ENCODE data around the gene IRF8. TPM values are rescaled to one million over a fixed set of nuclear protein-coding genes. Genes with fewer than 3 reads are reported as not detected.

IRF8 gene
- total RNA-seq, 1 experiment from 2014 or later, result 0.19 TPM

- ChIA-PET POLR2A (ENCODE audit: low non-redundant PET) (no interaction called here), CTCF (no interaction called here)
- no peaks in the 10 kb centered on the region for H3K4me1 ChIP-seq (ENCODE audit: insufficient read depth, low read length, poor library complexity, severe bottlenecking)
- intact Hi-C loops (cut with micrococcal nuclease; ENCODE audit: unreplicated experiment), result no loop called here
- TF ChIP-seq CTCF (conservative IDR thresholded peaks at IDR 0.05; ENCODE audit: low read depth, low read length) (no peak), EZH2 (IDR thresholded peaks at IDR 0.05; ENCODE audit: borderline replicate concordance, low read depth, low read length, poor library complexity, severe bottlenecking) (no peak)
- peaks cover 37% of the 10 kb centered on the region for H3K27me3 ChIP-seq (replicated peaks; ENCODE audit: insufficient read depth, low read depth, low read length, poor library complexity)
- no peaks in the 10 kb centered on the region for H3K9me3 ChIP-seq (ENCODE audit: low read depth, low read length, poor library complexity, severe bottlenecking)
- H3K4me3 ChIP-seq (ENCODE audit: low read depth, low read length, poor library complexity, severe bottlenecking), result no peak overlapping the region
- no peaks in the 10 kb centered on the region for H3K36me3 ChIP-seq (ENCODE audit: insufficient read depth, low read length, poor library complexity, severe bottlenecking)
- BruUV-seq (replicated peaks), result no TSS peak
- DNase-seq (ENCODE audit: low spot score), result no peak
- H3K27ac ChIP-seq (ENCODE audit: low read depth, low read length, poor library complexity, severe bottlenecking), result no peak overlapping the region
Observed at GRCh38 chr16:85892760-85893159, 6.2 kb upstream of the IRF8 start.

- intact Hi-C loops (cut with micrococcal nuclease; ENCODE audit: unreplicated experiment), result no loop called here
Observed at GRCh38 chr16:85894266-85894665, 4.7 kb upstream of the IRF8 start.

DNA sequence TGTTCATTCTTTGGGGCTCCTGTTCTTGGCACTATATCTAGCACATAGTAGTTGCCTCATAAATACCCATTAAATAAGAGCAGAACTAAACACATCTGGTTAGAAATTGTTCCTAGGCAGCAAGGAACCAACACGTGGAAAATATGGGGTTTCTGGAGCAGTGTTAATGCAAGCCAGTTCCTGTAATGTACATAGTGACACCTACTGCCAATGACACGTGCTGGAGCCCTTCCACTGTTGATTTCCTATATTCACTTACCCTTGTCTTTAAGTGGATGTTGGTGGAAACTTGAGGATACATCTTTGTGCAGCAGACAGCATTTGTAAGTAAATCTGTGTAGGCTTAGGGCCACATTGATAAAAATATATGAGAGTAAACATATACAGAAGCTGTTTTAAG lies 1.6 kb upstream of the IRF8 start:
- peaks cover 82% of the 10 kb centered on the region for H3K27me3 ChIP-seq (replicated peaks; ENCODE audit: insufficient read depth, low read depth, low read length, poor library complexity)
- no peaks in the 10 kb centered on the region for H3K36me3 ChIP-seq (ENCODE audit: insufficient read depth, low read length, poor library complexity, severe bottlenecking)
- H3K27ac ChIP-seq (ENCODE audit: low read depth, low read length, poor library complexity, severe bottlenecking), result no peak overlapping the region
- no peak overlapping the region for H3K4me3 ChIP-seq (ENCODE audit: low read depth, low read length, poor library complexity, severe bottlenecking)
- H3K4me1 ChIP-seq (ENCODE audit: insufficient read depth, low read length, poor library complexity, severe bottlenecking), result no peaks in the 10 kb centered on the region
- no peak for DNase-seq (ENCODE audit: low spot score)
- POLR2A ChIA-PET (ENCODE audit: low non-redundant PET), result no interaction called here
- no TSS peak for BruUV-seq (replicated peaks)
- no peak for TF ChIP-seq CTCF (conservative IDR thresholded peaks at IDR 0.05; ENCODE audit: low read depth, low read length)
- no peak for TF ChIP-seq EZH2 (IDR thresholded peaks at IDR 0.05; ENCODE audit: borderline replicate concordance, low read depth, low read length, poor library complexity, severe bottlenecking)
- intact Hi-C loops (cut with micrococcal nuclease; ENCODE audit: unreplicated experiment), result no loop called here
- no peaks in the 10 kb centered on the region for H3K9me3 ChIP-seq (ENCODE audit: low read depth, low read length, poor library complexity, severe bottlenecking)
- CTCF ChIA-PET, result no interaction called here

More at GRCh38 chr16:85894266-85894665, 4.7 kb upstream of the IRF8 start:
- TF ChIP-seq EZH2 (IDR thresholded peaks at IDR 0.05; ENCODE audit: borderline replicate concordance, low read depth, low read length, poor library complexity, severe bottlenecking), result no peak
- BruUV-seq (replicated peaks), result no TSS peak
- no peak for DNase-seq (ENCODE audit: low spot score)
- Histone ChIP-seq H3K9me3 (ENCODE audit: low read depth, low read length, poor library complexity, severe bottlenecking) (no peaks in the 10 kb centered on the region), H3K36me3 (ENCODE audit: insufficient read depth, low read length, poor library complexity, severe bottlenecking) (no peaks in the 10 kb centered on the region), H3K4me3 (ENCODE audit: low read depth, low read length, poor library complexity, severe bottlenecking) (no peak overlapping the region), H3K27me3 (replicated peaks; ENCODE audit: insufficient read depth, low read depth, low read length, poor library complexity) (peaks cover 52% of the 10 kb centered on the region), H3K27ac (ENCODE audit: low read depth, low read length, poor library complexity, severe bottlenecking) (no peak overlapping the region), H3K4me1 (ENCODE audit: insufficient read depth, low read length, poor library complexity, severe bottlenecking) (no peaks in the 10 kb centered on the region)
- ChIA-PET CTCF (no interaction called here), POLR2A (ENCODE audit: low non-redundant PET) (no interaction called here)

GRCh38 chr16:85899444-85899843 lies 482 bp downstream of the IRF8 start:
- TF ChIP-seq EZH2 (IDR thresholded peaks at IDR 0.05; ENCODE audit: borderline replicate concordance, low read depth, low read length, poor library complexity, severe bottlenecking) (no peak), CTCF (conservative IDR thresholded peaks at IDR 0.05; ENCODE audit: low read depth, low read length) (no peak)
- H3K36me3 ChIP-seq (ENCODE audit: insufficient read depth, low read length, poor library complexity, severe bottlenecking), result no peaks in the 10 kb centered on the region
- BruUV-seq (replicated peaks), result no TSS peak
- peaks cover 82% of the 10 kb centered on the region for H3K27me3 ChIP-seq (replicated peaks; ENCODE audit: insufficient read depth, low read depth, low read length, poor library complexity)
- H3K4me3 ChIP-seq (ENCODE audit: low read depth, low read length, poor library complexity, severe bottlenecking), result peak overlapping the region; percentile 39
- H3K27ac ChIP-seq (ENCODE audit: low read depth, low read length, poor library complexity, severe bottlenecking), result no peak overlapping the region
- H3K4me1 ChIP-seq (ENCODE audit: insufficient read depth, low read length, poor library complexity, severe bottlenecking), result no peaks in the 10 kb centered on the region
- intact Hi-C loops (cut with micrococcal nuclease; ENCODE audit: unreplicated experiment), result no loop called here
- no peak for DNase-seq (ENCODE audit: low spot score)
- ChIA-PET POLR2A (ENCODE audit: low non-redundant PET) (no interaction called here), CTCF (no interaction called here)
- no peaks in the 10 kb centered on the region for H3K9me3 ChIP-seq (ENCODE audit: low read depth, low read length, poor library complexity, severe bottlenecking)

Measured in A673 (cell line).